ENCODE results near the gene DLGAP1.

Gene DLGAP1

GRCh38 chr18:3840766-3841165 lies 614.3 kb downstream of the DLGAP1 start:
- TF ChIP-seq CTCF (IDR thresholded peaks at IDR 0.05; ENCODE audit: borderline replicate concordance, control extremely low read depth, extremely low read depth, insufficient read depth, missing control alignments) = no peak
- in situ Hi-C loops (cut with MboI; ENCODE audit: low sequenced_read_pairs, unreplicated experiment) = no loop called here
- no peak for DNase-seq (ENCODE audit: low spot score)

GRCh38 chr18:3839581-3839981 lies 615.5 kb downstream of the DLGAP1 start:
- TF ChIP-seq CTCF (IDR thresholded peaks at IDR 0.05; ENCODE audit: borderline replicate concordance, control extremely low read depth, extremely low read depth, insufficient read depth, missing control alignments) = no peak
- in situ Hi-C loops (cut with MboI; ENCODE audit: low sequenced_read_pairs, unreplicated experiment) = no loop called here
- DNase-seq (ENCODE audit: low spot score) = no peak

GRCh38 chr18:3836483-3837335 lies 618.4 kb downstream of the DLGAP1 start:
- no peak for TF ChIP-seq CTCF (IDR thresholded peaks at IDR 0.05; ENCODE audit: borderline replicate concordance, control extremely low read depth, extremely low read depth, insufficient read depth, missing control alignments)
- no peak for DNase-seq (ENCODE audit: low spot score)
- in situ Hi-C loops (cut with MboI; ENCODE audit: low sequenced_read_pairs, unreplicated experiment) = no loop called here

- TF ChIP-seq CTCF (IDR thresholded peaks at IDR 0.05; ENCODE audit: borderline replicate concordance, control extremely low read depth, extremely low read depth, insufficient read depth, missing control alignments) = no peak
- no peak for DNase-seq (ENCODE audit: low spot score)
- in situ Hi-C loops (cut with MboI; ENCODE audit: low sequenced_read_pairs, unreplicated experiment) = no loop called here
These were observed 623.0 kb downstream of the DLGAP1 start for GRCh38 chr18:3832025-3832638.

- in situ Hi-C loops (cut with MboI; ENCODE audit: low sequenced_read_pairs, unreplicated experiment) = no loop called here
- TF ChIP-seq CTCF (IDR thresholded peaks at IDR 0.05; ENCODE audit: borderline replicate concordance, control extremely low read depth, extremely low read depth, insufficient read depth, missing control alignments) = no peak
- DNase-seq (ENCODE audit: low spot score) = no peak
These were observed 624.5 kb downstream of the DLGAP1 start for GRCh38 chr18:3830604-3831003.

- TF ChIP-seq CTCF (IDR thresholded peaks at IDR 0.05; ENCODE audit: borderline replicate concordance, control extremely low read depth, extremely low read depth, insufficient read depth, missing control alignments) = no peak
- in situ Hi-C loops (cut with MboI; ENCODE audit: low sequenced_read_pairs, unreplicated experiment) = no loop called here
- no peak for DNase-seq (ENCODE audit: low spot score)
These were observed 627.8 kb downstream of the DLGAP1 start for GRCh38 chr18:3827236-3827845.
